GM19351 (cell line): Measurements from ENCODE around the gene CCNL2.
A peak's percentile ranks its signal among the peaks of the same experiment; 100 is the strongest.
"Not testable (repeated sequence)": the region's sequence is repeated elsewhere in the genome, so short reads cannot be mapped to it uniquely, and the experiment has no call there.

Source experiments
- ATAC-seq: cut with Tn5 transposase; IDR thresholded peaks from one replicate; pipeline ENCODE4 v1.9.1; 2021; ENCODE audit warnings: mild to moderate bottlenecking, moderate library complexity; ENCODE audit not compliant: unreplicated experiment

Gene CCNL2

GRCh38 chr1:1421147-1421906 is 22.2 kb upstream of the CCNL2 start, which contains the start of gene ANKRD65:
Gene ANKRD65 (minus strand): TSS chr1:1421276. CDS start chr1:1421005, 271 bp downstream.
- ATAC-seq = no peak

- no peak for ATAC-seq
These were observed 21.6 kb upstream of the CCNL2 start for GRCh38 chr1:1420654-1421141.

GRCh38 chr1:1419813-1420653 is 20.9 kb upstream of the CCNL2 start:
- no peak for ATAC-seq

GRCh38 chr1:1419363-1419812 is 20.3 kb upstream of the CCNL2 start:
- no peak for ATAC-seq

- no peak for ATAC-seq
These were observed 19.6 kb upstream of the CCNL2 start for GRCh38 chr1:1418464-1419362.

- not testable (repeated sequence) for ATAC-seq
These were observed 18.8 kb upstream of the CCNL2 start for GRCh38 chr1:1417825-1418463.

GRCh38 chr1:1417396-1417795 is 18.3 kb upstream of the CCNL2 start:
- ATAC-seq = not testable (repeated sequence)

GRCh38 chr1:1415751-1416150 is 16.6 kb upstream of the CCNL2 start:
- no peak for ATAC-seq

- ATAC-seq = not testable (repeated sequence)
These were observed 13.3 kb upstream of the CCNL2 start for GRCh38 chr1:1412311-1412902.

- no peak for ATAC-seq
These were observed 12.5 kb upstream of the CCNL2 start for GRCh38 chr1:1411626-1412025.

GRCh38 chr1:1410238-1410637 is 11.1 kb upstream of the CCNL2 start:
- ATAC-seq = not testable (repeated sequence)

GRCh38 chr1:1407636-1408318 is 8.6 kb upstream of the CCNL2 start:
- peak; percentile 33 for ATAC-seq

GRCh38 chr1:1406821-1407635 is 7.9 kb upstream of the CCNL2 start, which contains the start of gene MRPL20:
Gene MRPL20 (minus strand): TSS chr1:1407293. CDS start chr1:1407217, 76 bp downstream.
- peak; percentile 89 for ATAC-seq

GRCh38 chr1:1406101-1406820 is 7.1 kb upstream of the CCNL2 start:
- no peak for ATAC-seq

GRCh38 chr1:1403653-1404052 is 4.5 kb upstream of the CCNL2 start:
- no peak for ATAC-seq

GRCh38 chr1:1402901-1403392 is 3.8 kb upstream of the CCNL2 start:
- not testable (repeated sequence) for ATAC-seq
